K562 (cell line): ENCODE data around the gene MYMX. TPM values are rescaled to one million over a fixed set of nuclear protein-coding genes. Genes with fewer than 3 reads are reported as not detected.

Experiments
- BCL6 ChIP-seq: fragments of 250-450 bp; sonication (Bioruptor Pico); IDR thresholded peaks from 2 replicates; pipeline ENCODE4 v1.4.0; 2020
- HOXB6 ChIP-seq: fragments of 250-450 bp; sonication (Bioruptor Pico); IDR thresholded peaks from 2 replicates; pipeline ENCODE4 v1.5.1; 2022; ENCODE audit warnings: mild to moderate bottlenecking, borderline replicate concordance
- HSF4 ChIP-seq: fragments of 250-450 bp; sonication (Bioruptor Pico); IDR thresholded peaks from 2 replicates; pipeline ENCODE4 v2.1.2; 2022; ENCODE audit warnings: mild to moderate bottlenecking, moderate library complexity, borderline replicate concordance
- MTA1 ChIP-seq: fragments of 450-650 bp; IDR thresholded peaks from 2 replicates; pipeline ENCODE4 v1.6.1; 2017; ENCODE audit warnings: borderline replicate concordance
- POLR3G ChIP-seq: IDR thresholded peaks from 2 replicates; pipeline ENCODE4 v1.6.1; 2011; ENCODE audit not compliant: insufficient read length, insufficient replicate concordance; ENCODE audit errors: extremely low read depth
- POU5F1 ChIP-seq: fragments of 150-350 bp; IDR thresholded peaks from 2 replicates; pipeline ENCODE4 v1.6.1; 2014; ENCODE audit warnings: borderline replicate concordance, low read length, low read depth, mild to moderate bottlenecking; ENCODE audit not compliant: partially characterized antibody
- TOE1 ChIP-seq, 2 experiments: fragments of 450-650 bp in 1 of 2; sonication (generic) in 1 of 2; formaldehyde crosslinking in 1 of 2; IDR thresholded peaks; 2 replicates each; pipeline versions ENCODE4 v1.7.1 to v1.8.0; 2016 to 2022; ENCODE audit warnings: borderline replicate concordance in 2 of 2, mild to moderate bottlenecking in 2 of 2, antibody characterized with exemption in 1 of 2, inconsistent platforms in 1 of 2, low read depth in 1 of 2, missing genetic modification reagents in 1 of 2, moderate library complexity in 1 of 2
- TSHZ1 ChIP-seq: fragments of 250-450 bp; sonication (Bioruptor Pico); IDR thresholded peaks from 2 replicates; pipeline ENCODE4 v1.4.0; 2020; ENCODE audit warnings: mild to moderate bottlenecking, moderate library complexity
- XRCC3 ChIP-seq: fragments of 450-650 bp; IDR thresholded peaks from 2 replicates; pipeline ENCODE4 v1.6.1; 2017; ENCODE audit warnings: mild to moderate bottlenecking, moderate library complexity
- ZBTB43 ChIP-seq: sonication (generic); formaldehyde crosslinking; IDR thresholded peaks from 2 replicates; pipeline ENCODE4 v1.8.0; 2023; ENCODE audit warnings: mild to moderate bottlenecking, missing genetic modification reagents
- ZNF134 ChIP-seq: fragments of 250-450 bp; sonication (Bioruptor Pico); conservative IDR thresholded peaks from 2 replicates; pipeline ENCODE4 v1.4.0; 2020
- ZNF518B ChIP-seq: fragments of 250-450 bp; sonication (Bioruptor Pico); IDR thresholded peaks from 2 replicates; pipeline ENCODE4 v1.5.0; 2021; ENCODE audit warnings: mild to moderate bottlenecking, moderate library complexity
- ZNF592 ChIP-seq: fragments of 450-650 bp; IDR thresholded peaks from 2 replicates; pipeline ENCODE4 v1.6.1; 2017; ENCODE audit warnings: antibody characterized with exemption, mild to moderate bottlenecking
- polyA plus RNA-seq, 8 experiments: library from polyadenylated mRNA; depleted of rRNA in 4 of 8; stranded (reverse) in 5 of 8; unstranded in 3 of 8; fragments of >200 nt; fragmentation: Nextera tagmentation in 2 of 8; fragmentation: Illumina TruSeq in 1 of 8; extraction: Ambion mirVana in 2 of 8; extraction: Trizol in 1 of 8; gene quantifications; 2 replicates each; pipeline versions ENCODE4 v1.2.1 to v1.2.3, GENCODE V29; 2011 to 2014; ENCODE audit warnings: inconsistent platforms in 1 of 8, missing spikeins in 1 of 8
- total RNA-seq, 7 experiments: library from RNA; depleted of rRNA in 6 of 7; stranded (reverse); fragments of >200 nt in 6 of 7; fragmentation: Illumina TruSeq in 2 of 7; extraction: Trizol in 2 of 7; gene quantifications; 2 replicates each; pipeline versions ENCODE4 v1.2.1 to v1.2.3, GENCODE V29; 2011 to 2021; ENCODE audit warnings: low replicate concordance in 1 of 7

MYMX gene
- total and polyA plus RNA-seq, 9 of the 15 experiments (the other 6 are each of a cell fraction or from before 2014, with no cell fraction given) = 0.12 TPM; not detected in 8

- TF ChIP-seq TSHZ1 (CRISPR knock-in tag) (no peak), BCL6 (CRISPR knock-in tag) (no peak), HOXB6 (CRISPR knock-in tag) (no peak), HSF4 (CRISPR knock-in tag) (no peak; the same call in 1 of the 2 replicates), TOE1 (IDR thresholded peaks at IDR 0.05; ENCODE audit: borderline replicate concordance) (peak; percentile 67; the same call in 1 of the 2 replicates), TOE1 (CRISPR knock-in tag; IDR thresholded peaks at IDR 0.05; ENCODE audit: borderline replicate concordance, low read depth) (no peak), ZNF518B (CRISPR knock-in tag) (no peak), POLR3G (no peak), MTA1 (0 out of 2 replicates have a peak, but pooled peaks have one; percentile 73), ZNF134 (CRISPR knock-in tag) (0 out of 2 replicates have a peak, but pooled peaks have one; percentile 38), XRCC3 (no peak), POU5F1 (no peak), ZBTB43 (CRISPR knock-in tag) (no peak), ZNF592 (peak; percentile 90)
Observed at GRCh38 chr6:44225579-44226325, 9.0 kb downstream of the MYMX start (continued).
